Measurements from ENCODE around the gene ABCB9.

Gene ABCB9

DNA sequence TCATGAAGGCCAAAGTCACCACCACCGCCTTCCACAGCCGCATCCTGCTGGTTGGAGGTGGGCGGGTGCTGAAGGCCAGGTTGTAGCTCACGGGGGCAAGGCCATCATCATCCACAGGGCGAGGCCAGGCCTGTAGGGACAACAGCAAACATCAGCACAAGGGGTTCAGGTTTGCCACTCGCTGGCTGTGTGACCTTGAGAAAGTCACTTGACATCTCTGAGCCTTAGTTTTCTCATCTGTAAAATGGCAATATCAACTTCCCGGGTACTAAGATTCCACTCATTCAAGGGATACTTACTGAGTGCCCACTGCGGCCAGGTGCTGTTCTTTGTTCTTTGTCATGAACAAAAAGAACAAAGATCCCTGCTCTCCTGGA lies 6.1 kb downstream of the ABCB9 start:
- H3K4me2 ChIP-seq (ENCODE audit: low read length): no peak overlapping the region
- H3K27me3 ChIP-seq (ENCODE audit: control insufficient read depth, low read length): no peaks in the 10 kb centered on the region
- H3K4me1 ChIP-seq (ENCODE audit: control insufficient read depth, low read length): no peaks in the 10 kb centered on the region
- no peak overlapping the region for H3K4me3 ChIP-seq (ENCODE audit: low read length)
- H3K36me3 ChIP-seq (ENCODE audit: control insufficient read depth, low read length): no peaks in the 10 kb centered on the region
- no peaks in the 10 kb centered on the region for H3K9me2 ChIP-seq (replicated peaks; ENCODE audit: control insufficient read depth, low read length)
- no peaks in the 10 kb centered on the region for H3K79me2 ChIP-seq (ENCODE audit: control insufficient read depth, low read length)
- TF ChIP-seq, protein P1, sequence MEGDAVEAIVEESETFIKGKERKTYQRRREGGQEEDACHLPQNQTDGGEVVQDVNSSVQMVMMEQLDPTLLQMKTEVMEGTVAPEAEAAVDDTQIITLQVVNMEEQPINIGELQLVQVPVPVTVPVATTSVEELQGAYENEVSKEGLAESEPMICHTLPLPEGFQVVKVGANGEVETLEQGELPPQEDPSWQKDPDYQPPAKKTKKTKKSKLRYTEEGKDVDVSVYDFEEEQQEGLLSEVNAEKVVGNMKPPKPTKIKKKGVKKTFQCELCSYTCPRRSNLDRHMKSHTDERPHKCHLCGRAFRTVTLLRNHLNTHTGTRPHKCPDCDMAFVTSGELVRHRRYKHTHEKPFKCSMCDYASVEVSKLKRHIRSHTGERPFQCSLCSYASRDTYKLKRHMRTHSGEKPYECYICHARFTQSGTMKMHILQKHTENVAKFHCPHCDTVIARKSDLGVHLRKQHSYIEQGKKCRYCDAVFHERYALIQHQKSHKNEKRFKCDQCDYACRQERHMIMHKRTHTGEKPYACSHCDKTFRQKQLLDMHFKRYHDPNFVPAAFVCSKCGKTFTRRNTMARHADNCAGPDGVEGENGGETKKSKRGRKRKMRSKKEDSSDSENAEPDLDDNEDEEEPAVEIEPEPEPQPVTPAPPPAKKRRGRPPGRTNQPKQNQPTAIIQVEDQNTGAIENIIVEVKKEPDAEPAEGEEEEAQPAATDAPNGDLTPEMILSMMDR (IDR thresholded peaks at IDR 0.05; ENCODE audit: low read depth, low read length, poor library complexity, severe bottlenecking): no peak
- TF ChIP-seq EZH2phosphoT487 (IDR thresholded peaks at IDR 0.05; ENCODE audit: borderline replicate concordance, low read length): no peak
- H4K20me1 ChIP-seq (ENCODE audit: control insufficient read depth, insufficient read depth, low read depth, low read length): no peaks in the 10 kb centered on the region
- no peak overlapping the region for H3K27ac ChIP-seq (ENCODE audit: low read depth, low read length)
- H3F3A ChIP-seq (ENCODE audit: control insufficient read depth, insufficient read depth): no peaks in the 10 kb centered on the region
- no peaks in the 10 kb centered on the region for H3K9me3 ChIP-seq (ENCODE audit: control insufficient read depth, insufficient read depth, low read length)

DNA sequence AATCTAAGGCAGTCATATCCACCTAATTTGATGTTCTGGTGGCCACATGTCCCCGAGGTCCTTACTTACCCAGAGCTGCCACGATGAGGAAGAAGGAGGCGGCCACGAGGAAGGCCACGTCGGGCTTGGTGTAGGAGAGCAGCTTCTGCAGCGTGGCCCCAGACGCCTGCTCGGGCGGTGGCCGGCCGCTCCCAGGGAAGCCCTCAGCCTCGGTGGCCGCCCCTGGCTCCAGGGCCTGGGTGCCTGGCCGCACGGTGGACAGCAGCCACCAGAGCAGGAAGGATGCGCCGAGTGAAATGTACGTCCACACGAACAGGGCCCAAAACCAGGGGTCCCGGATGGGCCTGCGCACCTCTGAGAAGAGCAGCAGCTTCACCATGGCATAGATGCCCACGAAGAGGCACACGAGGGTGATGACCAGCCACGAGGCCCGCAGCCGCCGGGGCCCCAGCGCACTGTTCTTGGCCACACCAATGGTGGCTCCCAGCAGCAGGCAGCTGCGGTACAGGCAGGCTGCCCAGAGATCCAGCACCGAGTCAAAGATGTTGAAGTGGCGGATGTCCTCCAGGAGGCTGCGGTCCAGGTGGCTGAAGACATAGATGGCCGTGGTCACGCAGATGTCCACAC lies 6.6 kb downstream of the ABCB9 start:
- H3K9me2 ChIP-seq (replicated peaks; ENCODE audit: control insufficient read depth, low read length): no peaks in the 10 kb centered on the region
- H3K27ac ChIP-seq (ENCODE audit: low read depth, low read length): no peak overlapping the region
- H3K79me2 ChIP-seq (ENCODE audit: control insufficient read depth, low read length): no peaks in the 10 kb centered on the region

DNA sequence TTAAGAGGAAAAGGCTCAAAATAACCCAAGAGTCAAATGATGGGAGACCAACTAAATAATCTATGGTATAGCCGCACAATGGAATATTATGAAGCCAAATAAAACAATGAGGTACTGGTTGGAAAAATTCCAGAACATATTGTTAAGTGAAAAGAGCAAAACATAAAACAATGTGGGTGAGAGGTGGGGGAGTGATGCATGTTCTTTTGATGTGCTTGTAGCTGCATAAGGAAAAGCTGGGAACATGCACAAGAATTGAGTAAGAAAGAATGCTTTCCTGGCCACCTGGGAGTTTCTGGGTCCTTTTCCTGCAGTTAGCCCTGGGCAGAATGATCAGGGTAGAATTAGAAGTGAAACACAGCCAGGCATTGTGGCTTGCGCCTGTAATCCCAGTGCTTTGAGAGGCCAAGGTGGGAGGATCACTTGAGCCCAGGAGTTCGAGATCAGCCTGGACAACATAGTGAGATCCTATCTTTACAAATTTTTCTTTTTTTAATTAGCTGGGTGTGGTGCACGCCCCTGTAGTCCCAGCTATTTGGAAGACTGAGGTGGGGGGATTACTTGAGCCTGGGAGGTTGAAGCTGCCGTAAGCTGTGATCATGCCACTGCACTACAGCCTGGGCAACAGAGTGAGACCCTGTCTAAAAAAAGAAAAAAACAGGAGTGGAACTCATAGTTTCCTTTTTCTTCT lies 7.9 kb downstream of the ABCB9 start:
- no peaks in the 10 kb centered on the region for H3K9me2 ChIP-seq (replicated peaks; ENCODE audit: control insufficient read depth, low read length)
- H3F3A ChIP-seq (ENCODE audit: control insufficient read depth, insufficient read depth): no peaks in the 10 kb centered on the region
- no peak for TF ChIP-seq EZH2phosphoT487 (IDR thresholded peaks at IDR 0.05; ENCODE audit: borderline replicate concordance, low read length)
- TF ChIP-seq, protein P1 (IDR thresholded peaks at IDR 0.05; ENCODE audit: low read depth, low read length, poor library complexity, severe bottlenecking): no peak
- H3K4me2 ChIP-seq (ENCODE audit: low read length): no peak overlapping the region
- H4K20me1 ChIP-seq (ENCODE audit: control insufficient read depth, insufficient read depth, low read depth, low read length): no peaks in the 10 kb centered on the region
- no peaks in the 10 kb centered on the region for H3K79me2 ChIP-seq (ENCODE audit: control insufficient read depth, low read length)
- no peak overlapping the region for H3K27ac ChIP-seq (ENCODE audit: low read depth, low read length)
- no peaks in the 10 kb centered on the region for H3K27me3 ChIP-seq (ENCODE audit: control insufficient read depth, low read length)
- no peaks in the 10 kb centered on the region for H3K36me3 ChIP-seq (ENCODE audit: control insufficient read depth, low read length)
- no peaks in the 10 kb centered on the region for H3K4me1 ChIP-seq (ENCODE audit: control insufficient read depth, low read length)
- H3K4me3 ChIP-seq (ENCODE audit: low read length): no peak overlapping the region
- H3K9me3 ChIP-seq (ENCODE audit: control insufficient read depth, insufficient read depth, low read length): no peaks in the 10 kb centered on the region

More for the DNA sequence above, 6.6 kb downstream of the ABCB9 start:
- Histone ChIP-seq H3K9me3 (ENCODE audit: control insufficient read depth, insufficient read depth, low read length) (no peaks in the 10 kb centered on the region), H3K4me3 (ENCODE audit: low read length) (no peak overlapping the region), H3K27me3 (ENCODE audit: control insufficient read depth, low read length) (no peaks in the 10 kb centered on the region), H3K4me2 (ENCODE audit: low read length) (no peak overlapping the region), H3F3A (ENCODE audit: control insufficient read depth, insufficient read depth) (no peaks in the 10 kb centered on the region), H3K36me3 (ENCODE audit: control insufficient read depth, low read length) (no peaks in the 10 kb centered on the region), H4K20me1 (ENCODE audit: control insufficient read depth, insufficient read depth, low read depth, low read length) (no peaks in the 10 kb centered on the region), H3K4me1 (ENCODE audit: control insufficient read depth, low read length) (no peaks in the 10 kb centered on the region)
- no peak for TF ChIP-seq EZH2phosphoT487 (IDR thresholded peaks at IDR 0.05; ENCODE audit: borderline replicate concordance, low read length)
- TF ChIP-seq, protein P1 (IDR thresholded peaks at IDR 0.05; ENCODE audit: low read depth, low read length, poor library complexity, severe bottlenecking): no peak

All from DOHH2 (cell line).